Measurements from ENCODE around the gene MAB21L1. TPM values are rescaled to one million over a fixed set of nuclear protein-coding genes. Genes with fewer than 3 reads are reported as not detected.

Gene MAB21L1
- total RNA-seq, 3 donors from 2014 or later (not counting 1 experiment from before 2014, with no cell fraction given), result 0.20 TPM; not detected in 2

- H3K36me3 Mint-ChIP-seq, result no peaks in the 10 kb centered on the region
- H3K27me3 Mint-ChIP-seq (ENCODE audit: low read depth in 2 of 2), result no peaks in the 10 kb centered on the region
- H3K27ac ChIP-seq (ENCODE audit: low read length), result no peak overlapping the region
- no peaks in the 10 kb centered on the region for H3K4me1 Mint-ChIP-seq
- WGBS (ENCODE audit: insufficient coverage), result 94% methylated on average over 2 of the region's 3 CpGs
- no peak overlapping the region for H3K4me3 Mint-ChIP-seq
- no peaks in the 10 kb centered on the region for H3K9me3 Mint-ChIP-seq
- no peak overlapping the region for H3K27ac Mint-ChIP-seq
- DNase-seq, result no peak
- no peak overlapping the region for H3K4me3 ChIP-seq (ENCODE audit: low read length)
- no peaks in the 10 kb centered on the region for H3K27me3 ChIP-seq (ENCODE audit: control insufficient read depth, insufficient read depth, low read length)
- H3K4me1 ChIP-seq (ENCODE audit: control insufficient read depth, insufficient read depth, low read length), result no peaks in the 10 kb centered on the region
- no peak for ATAC-seq
- H3K9me3 ChIP-seq (ENCODE audit: control insufficient read depth, insufficient read depth, low read length), result no peaks in the 10 kb centered on the region
- TF ChIP-seq CTCF (IDR thresholded peaks at IDR 0.05), result no peak
- intact Hi-C loops (cut with micrococcal nuclease), result no loop called here
- no peaks in the 10 kb centered on the region for H3K36me3 ChIP-seq (ENCODE audit: control insufficient read depth, insufficient read depth, low read length)
Measured at GRCh38 chr13:35502456-35502855, 26.0 kb upstream of the MAB21L1 start.

- no peak for ATAC-seq
- intact Hi-C loops (cut with micrococcal nuclease), result no loop called here
- Mint-ChIP-seq H3K4me3 (no peak overlapping the region), H3K4me1 (no peaks in the 10 kb centered on the region), H3K27me3 (ENCODE audit: low read depth in 2 of 2) (no peaks in the 10 kb centered on the region), H3K27ac (no peak overlapping the region), H3K36me3 (no peaks in the 10 kb centered on the region), H3K9me3 (no peaks in the 10 kb centered on the region)
- H3K27ac ChIP-seq (ENCODE audit: low read length), result no peak overlapping the region
- H3K27me3 ChIP-seq (ENCODE audit: control insufficient read depth, insufficient read depth, low read length), result no peaks in the 10 kb centered on the region
- no peaks in the 10 kb centered on the region for H3K36me3 ChIP-seq (ENCODE audit: control insufficient read depth, insufficient read depth, low read length)
- no peak for TF ChIP-seq CTCF (IDR thresholded peaks at IDR 0.05)
- no peak overlapping the region for H3K4me3 ChIP-seq (ENCODE audit: low read length)
- DNase-seq, result no peak
- H3K9me3 ChIP-seq (ENCODE audit: control insufficient read depth, insufficient read depth, low read length), result no peaks in the 10 kb centered on the region
- WGBS (ENCODE audit: insufficient coverage), result 92% methylated on average over 2 of the region's 6 CpGs
- no peaks in the 10 kb centered on the region for H3K4me1 ChIP-seq (ENCODE audit: control insufficient read depth, insufficient read depth, low read length)
Measured at GRCh38 chr13:35501661-35502235, 25.3 kb upstream of the MAB21L1 start.

- 90% methylated on average over 2 of the region's 2 CpGs for WGBS (ENCODE audit: insufficient coverage)
- TF ChIP-seq CTCF (IDR thresholded peaks at IDR 0.05), result no peak
- no peaks in the 10 kb centered on the region for H3K4me1 ChIP-seq (ENCODE audit: control insufficient read depth, insufficient read depth, low read length)
- no peak for DNase-seq
- no peaks in the 10 kb centered on the region for H3K27me3 Mint-ChIP-seq (ENCODE audit: low read depth in 2 of 2)
- intact Hi-C loops (cut with micrococcal nuclease), result no loop called here
- ATAC-seq, result no peak
- no peak overlapping the region for H3K4me3 Mint-ChIP-seq
- H3K9me3 ChIP-seq (ENCODE audit: control insufficient read depth, insufficient read depth, low read length), result no peaks in the 10 kb centered on the region
- no peaks in the 10 kb centered on the region for H3K36me3 ChIP-seq (ENCODE audit: control insufficient read depth, insufficient read depth, low read length)
- no peaks in the 10 kb centered on the region for H3K9me3 Mint-ChIP-seq
- no peaks in the 10 kb centered on the region for H3K27me3 ChIP-seq (ENCODE audit: control insufficient read depth, insufficient read depth, low read length)
- no peaks in the 10 kb centered on the region for H3K36me3 Mint-ChIP-seq
- H3K4me1 Mint-ChIP-seq, result no peaks in the 10 kb centered on the region
- H3K27ac Mint-ChIP-seq, result no peak overlapping the region
- no peak overlapping the region for H3K4me3 ChIP-seq (ENCODE audit: low read length)
- no peak overlapping the region for H3K27ac ChIP-seq (ENCODE audit: low read length)
Measured at GRCh38 chr13:35500144-35500543, 23.7 kb upstream of the MAB21L1 start.

- Histone ChIP-seq H3K27me3 (ENCODE audit: control insufficient read depth, insufficient read depth, low read length) (no peaks in the 10 kb centered on the region), H3K4me3 (ENCODE audit: low read length) (no peak overlapping the region), H3K36me3 (ENCODE audit: control insufficient read depth, insufficient read depth, low read length) (no peaks in the 10 kb centered on the region), H3K9me3 (ENCODE audit: control insufficient read depth, insufficient read depth, low read length) (peaks cover 1% of the 10 kb centered on the region), H3K27ac (ENCODE audit: low read length) (no peak overlapping the region), H3K4me1 (ENCODE audit: control insufficient read depth, insufficient read depth, low read length) (no peaks in the 10 kb centered on the region)
- Mint-ChIP-seq H3K27ac (no peak overlapping the region), H3K9me3 (no peaks in the 10 kb centered on the region), H3K27me3 (ENCODE audit: low read depth in 2 of 2) (no peaks in the 10 kb centered on the region), H3K4me3 (no peak overlapping the region), H3K36me3 (peaks cover 2% of the 10 kb centered on the region), H3K4me1 (no peaks in the 10 kb centered on the region)
- no peak for TF ChIP-seq CTCF (IDR thresholded peaks at IDR 0.05)
- 95% methylated on average over 4 of the region's 4 CpGs for WGBS (ENCODE audit: insufficient coverage)
- intact Hi-C loops (cut with micrococcal nuclease), result no loop called here
- no peak for ATAC-seq
- no peak for DNase-seq
Measured at GRCh38 chr13:35499676-35500075, 23.2 kb upstream of the MAB21L1 start.
